ENCODE measurements around the gene HNRNPAB. TPM values are rescaled to one million over a fixed set of nuclear protein-coding genes. Genes with fewer than 3 reads are reported as not detected.

HNRNPAB gene
- total RNA-seq, 1 experiment from 2014 or later = 408 TPM

- H3K4me3 ChIP-seq (ENCODE audit: low read depth, low read length, poor library complexity, severe bottlenecking) = no peak overlapping the region
- H3K27ac ChIP-seq (ENCODE audit: low read depth, low read length, poor library complexity, severe bottlenecking) = no peak overlapping the region
- H3K36me3 ChIP-seq (ENCODE audit: insufficient read depth, low read length, poor library complexity, severe bottlenecking) = peaks cover 4% of the 10 kb centered on the region
- no peak for DNase-seq (ENCODE audit: low spot score)
- intact Hi-C loops (cut with micrococcal nuclease; ENCODE audit: unreplicated experiment) = no loop called here
- no peaks in the 10 kb centered on the region for H3K9me3 ChIP-seq (ENCODE audit: low read depth, low read length, poor library complexity, severe bottlenecking)
- no peaks in the 10 kb centered on the region for H3K4me1 ChIP-seq (ENCODE audit: insufficient read depth, low read length, poor library complexity, severe bottlenecking)
- BruUV-seq (replicated peaks) = no TSS peak
- ChIA-PET POLR2A (ENCODE audit: low non-redundant PET) (no interaction called here), CTCF (no interaction called here)
- no peaks in the 10 kb centered on the region for H3K27me3 ChIP-seq (replicated peaks; ENCODE audit: insufficient read depth, low read depth, low read length, poor library complexity)
- TF ChIP-seq EZH2 (IDR thresholded peaks at IDR 0.05; ENCODE audit: borderline replicate concordance, low read depth, low read length, poor library complexity, severe bottlenecking) (no peak), CTCF (conservative IDR thresholded peaks at IDR 0.05; ENCODE audit: low read depth, low read length) (no peak)
Measured at GRCh38 chr5:178222292-178222691, 18.0 kb downstream of the HNRNPAB start.

- POLR2A ChIA-PET (ENCODE audit: low non-redundant PET) = no interaction called here
- TF ChIP-seq CTCF (conservative IDR thresholded peaks at IDR 0.05; ENCODE audit: low read depth, low read length) (no peak), EZH2 (IDR thresholded peaks at IDR 0.05; ENCODE audit: borderline replicate concordance, low read depth, low read length, poor library complexity, severe bottlenecking) (no peak)
- Histone ChIP-seq H3K27me3 (replicated peaks; ENCODE audit: insufficient read depth, low read depth, low read length, poor library complexity) (no peaks in the 10 kb centered on the region), H3K36me3 (ENCODE audit: insufficient read depth, low read length, poor library complexity, severe bottlenecking) (peaks cover 4% of the 10 kb centered on the region), H3K9me3 (ENCODE audit: low read depth, low read length, poor library complexity, severe bottlenecking) (no peaks in the 10 kb centered on the region), H3K4me1 (ENCODE audit: insufficient read depth, low read length, poor library complexity, severe bottlenecking) (no peaks in the 10 kb centered on the region), H3K27ac (ENCODE audit: low read depth, low read length, poor library complexity, severe bottlenecking) (no peak overlapping the region), H3K4me3 (ENCODE audit: low read depth, low read length, poor library complexity, severe bottlenecking) (no peak overlapping the region)
- no peak for DNase-seq (ENCODE audit: low spot score)
- BruUV-seq (replicated peaks) = no TSS peak
- CTCF ChIA-PET = no interaction called here
- intact Hi-C loops (cut with micrococcal nuclease; ENCODE audit: unreplicated experiment) = no loop called here
Measured at GRCh38 chr5:178223196-178223773, 19.0 kb downstream of the HNRNPAB start.

GRCh38 chr5:178223828-178224335, 19.5 kb downstream of the HNRNPAB start:
- no TSS peak for BruUV-seq (replicated peaks)
- Histone ChIP-seq H3K27me3 (replicated peaks; ENCODE audit: insufficient read depth, low read depth, low read length, poor library complexity) (no peaks in the 10 kb centered on the region), H3K27ac (ENCODE audit: low read depth, low read length, poor library complexity, severe bottlenecking) (no peak overlapping the region), H3K9me3 (ENCODE audit: low read depth, low read length, poor library complexity, severe bottlenecking) (no peaks in the 10 kb centered on the region), H3K36me3 (ENCODE audit: insufficient read depth, low read length, poor library complexity, severe bottlenecking) (no peaks in the 10 kb centered on the region), H3K4me3 (ENCODE audit: low read depth, low read length, poor library complexity, severe bottlenecking) (no peak overlapping the region), H3K4me1 (ENCODE audit: insufficient read depth, low read length, poor library complexity, severe bottlenecking) (no peaks in the 10 kb centered on the region)
- no peak for TF ChIP-seq EZH2 (IDR thresholded peaks at IDR 0.05; ENCODE audit: borderline replicate concordance, low read depth, low read length, poor library complexity, severe bottlenecking)
- TF ChIP-seq CTCF (conservative IDR thresholded peaks at IDR 0.05; ENCODE audit: low read depth, low read length) = no peak
- DNase-seq (ENCODE audit: low spot score) = no peak
- intact Hi-C loops (cut with micrococcal nuclease; ENCODE audit: unreplicated experiment) = no loop called here
- ChIA-PET CTCF (no interaction called here), POLR2A (ENCODE audit: low non-redundant PET) (interaction anchor here (1.0 kb wide), 1 partner anchor 148 kb away, joined by 4 read pairs; no protein-coding TSS in a partner anchor)

All from A673 (cell line).